ENCODE measurements around the gene IVD.

IVD gene

DNA sequence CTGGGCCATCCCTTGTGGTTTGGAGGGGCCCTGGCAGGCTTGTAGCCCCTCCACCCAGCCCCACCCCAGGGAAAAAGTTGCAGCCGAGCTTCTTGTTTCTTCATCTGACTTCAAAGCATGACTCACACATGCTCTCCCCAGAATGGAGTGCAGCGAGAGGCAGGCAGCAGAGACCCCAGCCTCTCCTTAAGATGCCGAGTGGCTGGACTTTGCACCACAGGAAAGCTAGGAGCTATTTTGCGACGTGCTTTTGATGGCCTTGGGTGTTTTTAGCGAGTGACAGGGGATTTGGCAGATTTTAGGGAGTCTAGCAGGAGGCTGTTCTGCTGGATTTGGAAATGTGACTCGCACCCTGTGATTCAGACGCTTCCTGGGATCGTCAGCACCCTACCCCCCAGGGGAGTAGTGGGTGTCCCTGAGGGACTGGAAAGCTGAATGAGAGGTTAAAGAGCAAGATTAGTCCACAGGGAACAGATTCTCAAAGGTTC, 49.4 kb downstream of the IVD start:
- TF ChIP-seq CTCF (IDR thresholded peaks at IDR 0.05; ENCODE audit: borderline replicate concordance, control extremely low read depth, extremely low read depth, insufficient read depth, missing control alignments) = no peak
- no peak for DNase-seq (ENCODE audit: low spot score)
- in situ Hi-C loops (cut with MboI; ENCODE audit: low sequenced_read_pairs, unreplicated experiment) = no loop called here

GRCh38 chr15:40456299-40456712, 50.7 kb downstream of the IVD start:
- no peak for TF ChIP-seq CTCF (IDR thresholded peaks at IDR 0.05; ENCODE audit: borderline replicate concordance, control extremely low read depth, extremely low read depth, insufficient read depth, missing control alignments)
- in situ Hi-C loops (cut with MboI; ENCODE audit: low sequenced_read_pairs, unreplicated experiment) = no loop called here
- DNase-seq (ENCODE audit: low spot score) = no peak

DNA sequence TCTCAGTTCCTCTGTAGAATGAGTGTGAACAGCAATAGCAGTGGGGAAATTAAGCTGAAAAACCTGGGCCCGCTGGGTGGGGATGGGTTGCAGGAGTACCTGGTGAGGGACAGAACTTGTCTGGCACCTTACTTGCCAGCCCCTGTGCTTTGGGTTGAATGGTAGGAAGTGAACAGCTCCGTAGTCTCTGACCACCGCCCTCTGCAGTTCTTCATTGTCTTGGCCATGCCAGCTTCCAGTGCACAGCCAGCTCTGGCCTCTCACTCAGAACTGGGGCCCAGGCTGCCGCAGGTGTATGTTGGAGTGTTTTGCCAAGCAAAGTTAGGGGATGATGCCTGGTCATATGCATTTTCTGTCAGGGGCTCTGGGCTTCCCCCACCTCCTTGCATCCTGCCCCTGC, 51.1 kb downstream of the IVD start:
- no peak for DNase-seq (ENCODE audit: low spot score)
- no peak for TF ChIP-seq CTCF (IDR thresholded peaks at IDR 0.05; ENCODE audit: borderline replicate concordance, control extremely low read depth, extremely low read depth, insufficient read depth, missing control alignments)
- in situ Hi-C loops (cut with MboI; ENCODE audit: low sequenced_read_pairs, unreplicated experiment) = no loop called here

- no peak for DNase-seq (ENCODE audit: low spot score)
- no peak for TF ChIP-seq CTCF (IDR thresholded peaks at IDR 0.05; ENCODE audit: borderline replicate concordance, control extremely low read depth, extremely low read depth, insufficient read depth, missing control alignments)
- in situ Hi-C loops (cut with MboI; ENCODE audit: low sequenced_read_pairs, unreplicated experiment) = no loop called here
These were observed 53.1 kb downstream of the IVD start for GRCh38 chr15:40458495-40459371.

DNA sequence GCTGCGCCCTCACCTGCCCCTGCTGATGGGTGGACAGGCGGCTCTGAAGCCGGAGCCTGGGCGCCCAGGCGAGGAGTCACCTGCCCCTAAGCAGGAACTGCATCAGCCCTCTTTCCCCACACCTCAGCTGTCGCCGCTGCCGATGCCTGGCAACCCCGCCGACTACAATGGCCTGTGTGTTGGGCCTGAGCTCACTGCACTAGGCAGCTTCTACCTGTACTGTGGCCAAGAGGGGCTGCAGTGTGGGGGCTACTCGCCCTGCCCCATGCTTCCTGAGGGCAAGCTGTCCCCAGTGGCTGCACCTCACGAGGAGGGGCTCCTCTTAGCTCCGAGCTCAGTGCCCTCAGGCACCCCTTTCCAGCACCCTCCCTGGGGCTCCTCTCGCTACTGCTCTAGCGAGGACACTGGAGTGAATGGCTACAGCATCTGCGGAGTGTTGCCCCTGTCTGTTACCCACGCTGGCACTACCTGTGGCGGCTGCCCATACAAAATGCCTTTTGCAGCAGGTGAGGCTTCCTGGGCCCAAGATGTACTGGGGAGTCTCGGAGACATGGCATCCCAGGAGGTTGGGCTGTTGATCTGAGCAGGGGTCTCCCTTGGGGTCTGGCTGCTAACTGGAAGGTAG, 53.9 kb downstream of the IVD start:
- in situ Hi-C loops (cut with MboI; ENCODE audit: low sequenced_read_pairs, unreplicated experiment) = no loop called here
- no peak for DNase-seq (ENCODE audit: low spot score)
- no peak for TF ChIP-seq CTCF (IDR thresholded peaks at IDR 0.05; ENCODE audit: borderline replicate concordance, control extremely low read depth, extremely low read depth, insufficient read depth, missing control alignments)

DNA sequence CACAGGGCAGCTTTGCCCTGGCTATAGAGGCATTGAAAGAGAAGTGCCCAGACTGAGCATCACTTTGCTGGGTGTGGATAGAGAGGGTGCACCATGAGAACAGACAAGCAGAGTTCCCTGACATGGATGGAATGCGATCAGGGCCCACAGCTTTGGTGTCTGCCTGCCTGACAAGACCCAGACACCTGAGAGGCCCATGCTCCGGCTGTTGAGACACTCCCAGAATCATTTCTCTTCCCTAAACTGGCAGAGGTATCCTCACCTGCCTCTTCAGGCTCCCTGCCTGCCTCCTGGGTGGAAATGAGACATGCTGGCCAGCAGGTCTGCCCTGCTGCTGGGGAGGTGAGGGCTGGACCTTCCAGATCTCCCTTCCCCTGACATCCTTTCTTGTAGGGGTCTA, 54.8 kb downstream of the IVD start:
- in situ Hi-C loops (cut with MboI; ENCODE audit: low sequenced_read_pairs, unreplicated experiment) = no loop called here
- DNase-seq (ENCODE audit: low spot score) = no peak
- TF ChIP-seq CTCF (IDR thresholded peaks at IDR 0.05; ENCODE audit: borderline replicate concordance, control extremely low read depth, extremely low read depth, insufficient read depth, missing control alignments) = no peak
